HG03097 (cell line): ENCODE data around the gene RPS2.
A peak's percentile ranks its signal among the peaks of the same experiment; 100 is the strongest.

ENCODE experiments used
- ATAC-seq: cut with Tn5 transposase; IDR thresholded peaks from one replicate; pipeline ENCODE4 v1.9.1; 2021; ENCODE audit not compliant: unreplicated experiment, low FRiP score

RPS2 gene

GRCh38 chr16:1999866-2000514 lies 35.4 kb upstream of the RPS2 start:
- no peak for ATAC-seq

DNA sequence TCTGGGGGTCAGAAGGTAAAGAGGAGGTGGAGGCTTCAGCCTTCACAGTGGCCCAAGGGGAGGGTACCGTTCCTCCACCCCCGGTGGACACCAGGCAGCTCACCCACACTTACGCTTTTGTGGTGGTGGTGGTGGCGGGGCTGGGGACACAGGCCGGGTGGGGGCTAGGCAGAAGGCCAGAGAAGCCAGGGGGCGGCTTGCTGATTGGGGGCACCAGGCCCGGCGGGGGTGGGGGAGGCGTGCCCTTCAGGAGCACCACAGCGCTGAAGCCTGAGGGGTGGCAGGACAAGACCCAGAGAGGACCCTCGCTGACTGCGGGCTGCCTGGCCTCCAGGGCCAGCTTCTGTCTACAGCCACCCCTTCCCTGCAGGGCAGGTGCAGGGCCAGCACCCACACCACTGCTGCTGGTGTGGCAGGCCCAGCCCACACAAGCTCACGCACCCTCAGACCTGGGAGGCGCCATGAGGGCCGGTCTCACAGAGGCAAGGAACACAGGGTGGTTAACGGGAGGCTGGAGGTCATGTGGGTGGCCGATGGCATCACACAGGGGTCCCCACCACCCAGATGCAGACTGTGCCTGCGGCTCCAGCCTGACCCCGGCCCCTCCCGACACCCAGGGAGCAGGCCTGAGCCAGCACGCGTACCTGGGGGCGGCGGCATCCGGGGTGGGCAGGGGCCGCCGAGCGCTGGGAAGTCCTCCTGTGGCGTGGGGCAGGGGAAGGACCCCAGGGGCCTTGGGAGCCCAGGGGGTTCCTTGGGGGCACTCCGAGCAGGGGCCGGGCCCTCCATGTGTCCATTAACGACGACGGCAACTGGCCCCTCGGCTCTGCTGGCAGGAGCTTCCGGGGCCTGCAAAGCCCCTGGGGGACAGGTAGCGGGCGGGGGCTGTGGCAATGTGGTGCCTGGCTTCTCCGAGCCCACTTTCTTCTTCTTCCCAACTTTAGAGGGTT lies 34.5 kb upstream of the RPS2 start:
- ATAC-seq: no peak

GRCh38 chr16:1998360-1998835 lies 33.8 kb upstream of the RPS2 start:
- ATAC-seq: no peak

DNA sequence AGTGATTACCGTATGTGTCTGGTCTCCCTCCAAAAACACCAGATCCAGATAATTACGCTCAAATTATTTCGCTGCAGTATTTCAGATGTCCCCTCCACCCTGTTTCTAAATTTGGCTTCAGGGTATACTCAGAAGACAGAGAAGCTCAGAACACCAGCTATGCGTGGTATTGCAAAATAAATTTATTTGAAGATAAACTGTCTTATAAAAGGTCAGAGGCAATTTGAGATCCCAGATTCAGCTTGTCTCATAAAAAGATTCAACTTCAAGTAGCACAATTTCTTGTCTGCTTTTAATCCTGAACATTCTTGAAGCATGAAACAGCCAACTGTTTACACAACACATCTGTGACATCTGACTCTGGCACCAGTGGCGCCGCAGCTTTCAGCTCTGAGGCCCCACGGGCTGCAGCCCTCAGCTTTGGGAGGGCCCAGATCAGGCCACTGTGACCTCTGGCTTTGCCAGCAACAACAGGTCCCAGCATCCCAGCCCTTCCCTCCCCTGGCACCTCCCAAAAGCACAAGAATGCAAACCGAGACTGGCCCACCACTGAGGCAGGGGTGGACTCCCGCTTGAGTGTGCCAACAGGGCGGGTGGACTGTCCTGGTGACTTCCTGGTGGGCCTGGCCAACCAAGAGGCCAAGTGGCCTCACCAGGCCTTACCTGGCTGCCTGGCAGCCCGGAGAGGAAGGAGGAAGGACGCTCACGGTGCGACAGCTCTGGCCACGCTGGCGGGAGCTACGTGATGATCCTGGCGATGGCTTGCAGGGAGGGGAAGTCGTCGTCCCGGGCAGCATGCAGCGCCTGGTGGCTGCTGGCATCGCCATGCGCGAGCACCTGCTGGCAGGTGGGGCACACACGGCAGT lies 33.1 kb upstream of the RPS2 start:
- ATAC-seq: no peak

DNA sequence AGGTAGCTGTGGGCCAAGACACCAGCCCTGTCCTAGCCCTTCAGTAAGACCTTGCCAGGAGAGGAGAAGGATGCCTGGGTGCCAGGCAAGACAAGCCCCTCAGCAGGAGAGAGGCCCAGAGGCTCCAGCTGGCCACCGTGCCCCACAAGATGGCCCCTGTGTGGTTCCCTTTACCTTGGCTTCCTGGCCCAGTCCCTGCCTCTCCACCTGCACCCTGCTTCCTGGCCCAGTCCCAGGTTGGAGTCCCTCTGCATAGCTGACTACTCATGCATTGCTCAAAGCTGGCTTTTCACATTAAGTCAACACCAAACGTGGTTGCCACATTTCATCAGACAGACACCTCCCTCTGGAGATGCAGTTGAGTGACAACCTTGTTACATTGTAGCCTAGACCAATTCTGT lies 29.1 kb upstream of the RPS2 start:
- ATAC-seq: no peak

- no peak for ATAC-seq
Observed at GRCh38 chr16:1992704-1993317, 28.2 kb upstream of the RPS2 start.

- ATAC-seq: peak; percentile 42
Observed at GRCh38 chr16:1991948-1992703, 27.5 kb upstream of the RPS2 start.

DNA sequence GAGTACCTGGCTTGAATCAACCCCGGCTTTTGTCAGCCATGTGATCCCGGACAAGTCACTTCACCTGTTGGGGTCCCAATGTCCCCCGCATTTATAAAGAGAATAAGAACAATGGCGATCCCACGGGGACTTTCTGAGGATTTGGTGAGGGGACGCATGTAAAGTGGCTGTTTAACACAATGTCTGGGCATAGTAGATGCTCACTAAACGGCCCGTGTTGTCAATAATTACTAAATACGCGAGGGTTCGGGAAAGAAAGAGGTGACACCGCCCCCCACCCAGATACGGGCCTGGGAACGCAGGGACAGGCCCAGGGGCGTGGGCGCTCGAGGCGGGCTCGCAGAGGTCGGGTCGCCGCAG lies 26.9 kb upstream of the RPS2 start:
- no peak for ATAC-seq

GRCh38 chr16:1991135-1991551 lies 26.5 kb upstream of the RPS2 start:
- peak; percentile 27 for ATAC-seq

- peak; percentile 1 for ATAC-seq
Observed at GRCh38 chr16:1990351-1991134, 25.9 kb upstream of the RPS2 start.

- no peak for ATAC-seq
Observed at GRCh38 chr16:1990101-1990350, 25.4 kb upstream of the RPS2 start.

DNA sequence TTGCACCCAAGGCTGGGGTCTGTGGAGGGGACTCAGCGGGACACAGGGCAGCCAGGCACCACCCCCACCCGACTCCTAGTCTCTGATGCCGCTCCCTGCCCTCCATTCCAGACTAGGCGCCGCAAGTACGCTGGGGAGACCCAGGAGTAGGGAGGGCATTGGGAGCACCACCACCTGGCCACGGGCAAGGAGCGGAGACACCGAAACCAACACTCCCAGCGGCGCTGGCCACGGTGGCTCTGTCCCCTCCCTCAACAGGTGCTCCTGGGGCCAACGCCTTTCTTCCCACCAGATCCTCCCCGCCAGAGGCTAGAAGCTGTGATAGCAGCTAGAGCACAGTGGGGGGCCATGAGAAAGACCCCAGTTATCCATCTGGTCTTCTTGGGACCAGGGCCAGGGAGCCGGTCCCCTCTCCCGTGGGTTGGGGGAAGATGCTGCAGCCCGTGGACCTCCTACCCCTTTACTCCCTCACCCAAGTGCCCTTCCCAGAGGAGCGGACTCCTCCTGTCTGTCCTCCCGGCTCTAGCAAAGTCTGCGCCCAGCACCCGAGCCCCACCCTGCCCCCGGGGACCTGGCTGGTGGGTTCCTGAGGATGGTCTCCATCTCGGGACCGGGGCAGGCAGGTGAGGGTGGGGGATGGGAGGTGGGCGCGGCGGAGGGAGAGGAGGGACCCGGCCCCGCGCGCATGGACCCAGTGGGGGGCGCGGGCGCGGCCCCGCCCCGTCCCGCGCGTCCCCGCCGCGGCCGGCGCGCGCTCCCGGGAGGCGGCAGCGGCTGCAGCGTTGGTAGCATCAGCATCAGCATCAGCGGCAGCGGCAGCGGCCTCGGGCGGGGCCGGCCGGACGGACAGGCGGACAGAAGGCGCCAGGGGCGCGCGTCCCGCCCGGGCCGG lies 24.8 kb upstream of the RPS2 start, which contains the start of gene SYNGR3:
Gene SYNGR3, plus strand, starts transcription at position 762 of the 892 bp plus-strand sequence. CDS start 133 bp downstream, outside the sequence.
- ATAC-seq: no peak

- ATAC-seq: no peak
Observed at GRCh38 chr16:1987198-1987597, 22.6 kb upstream of the RPS2 start.

GRCh38 chr16:1985466-1986150 lies 21.0 kb upstream of the RPS2 start:
- no peak for ATAC-seq

DNA sequence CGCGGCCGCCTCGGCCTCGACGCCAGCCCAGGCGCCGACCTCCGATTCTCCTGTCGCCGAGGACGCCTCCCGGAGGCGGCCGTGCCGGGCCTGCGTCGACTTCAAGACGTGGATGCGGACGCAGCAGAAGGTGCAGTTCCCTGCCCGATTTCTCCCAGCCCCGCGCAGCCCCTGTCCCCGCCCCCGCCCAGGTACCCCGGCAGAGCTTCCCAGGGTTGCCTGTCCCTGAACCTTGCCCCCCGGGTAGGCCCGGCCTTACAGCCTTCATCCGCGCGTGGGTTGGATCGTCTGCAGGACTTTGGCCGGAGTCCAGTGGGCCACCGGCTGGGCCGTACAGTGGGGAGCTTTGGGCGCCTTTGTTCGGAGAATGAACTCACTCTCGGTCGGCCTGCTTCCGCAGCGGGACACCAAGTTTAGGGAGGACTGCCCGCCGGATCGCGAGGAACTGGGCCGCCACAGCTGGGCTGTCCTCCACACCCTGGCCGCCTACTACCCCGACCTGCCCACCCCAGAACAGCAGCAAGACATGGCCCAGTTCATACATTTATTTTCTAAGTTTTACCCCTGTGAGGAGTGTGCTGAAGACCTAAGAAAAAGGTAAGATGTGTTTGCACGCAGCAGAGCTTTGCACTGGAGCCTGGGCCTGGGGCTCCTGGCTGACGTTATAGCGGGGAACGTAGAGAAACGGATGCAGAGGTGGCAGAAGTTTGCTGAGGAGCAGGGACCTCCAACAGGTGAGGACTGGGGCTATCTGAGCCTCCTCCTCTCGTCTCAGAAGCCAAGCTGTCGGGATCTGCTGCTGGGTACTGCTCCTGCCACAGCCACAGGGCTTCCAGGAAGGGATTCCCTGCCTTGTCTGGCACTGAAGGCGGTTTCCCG lies 20.0 kb upstream of the RPS2 start:
- no peak for ATAC-seq

DNA sequence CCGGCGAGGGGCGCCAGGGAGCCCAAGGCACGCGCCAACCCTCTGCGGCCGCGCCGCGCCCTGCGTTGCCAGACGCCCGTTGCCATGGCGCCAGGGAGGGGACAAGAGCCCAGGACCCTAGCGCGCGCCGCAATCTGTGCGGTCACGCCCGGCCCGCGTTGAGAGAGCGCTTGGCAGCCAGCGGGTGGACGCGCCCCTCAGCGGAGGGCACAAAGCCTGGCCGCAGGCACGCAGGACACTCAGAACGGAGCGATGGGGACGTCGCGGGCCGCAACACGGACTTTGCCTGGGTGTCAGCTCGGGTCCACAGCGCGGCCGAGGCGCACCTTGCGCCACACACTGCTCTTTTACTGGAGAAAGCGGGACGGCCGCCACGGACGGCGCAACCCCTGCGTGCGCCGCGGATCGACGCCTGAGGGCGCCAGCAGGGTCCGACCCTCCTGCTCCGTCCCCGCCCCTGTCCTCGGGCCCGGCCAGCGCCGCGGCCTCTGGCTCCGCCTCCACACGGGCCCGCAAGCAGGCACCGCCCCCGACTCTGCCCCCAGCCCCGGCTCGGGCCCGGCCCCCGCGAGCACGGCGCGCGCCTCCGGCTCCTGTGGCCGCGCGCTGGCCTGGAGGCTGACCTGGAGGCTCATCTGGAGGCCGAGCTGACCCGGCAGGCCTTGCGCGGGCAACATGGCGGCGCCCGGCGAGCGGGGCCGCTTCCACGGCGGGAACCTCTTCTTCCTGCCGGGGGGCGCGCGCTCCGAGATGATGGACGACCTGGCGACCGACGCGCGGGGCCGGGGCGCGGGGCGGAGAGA lies 19.1 kb upstream of the RPS2 start, which contains the start of gene GFER:
Gene GFER, plus strand, starts transcription at position 650 of the 803 bp plus-strand sequence. Its CDS starts 26 bp downstream, at position 676.
- ATAC-seq: peak; percentile 72
